ENCODE data around the gene TAP2.
"Not testable (repeated sequence)": the region's sequence is repeated elsewhere in the genome, so short reads cannot be mapped to it uniquely, and the experiment has no call there.

The TAP2 gene

DNA sequence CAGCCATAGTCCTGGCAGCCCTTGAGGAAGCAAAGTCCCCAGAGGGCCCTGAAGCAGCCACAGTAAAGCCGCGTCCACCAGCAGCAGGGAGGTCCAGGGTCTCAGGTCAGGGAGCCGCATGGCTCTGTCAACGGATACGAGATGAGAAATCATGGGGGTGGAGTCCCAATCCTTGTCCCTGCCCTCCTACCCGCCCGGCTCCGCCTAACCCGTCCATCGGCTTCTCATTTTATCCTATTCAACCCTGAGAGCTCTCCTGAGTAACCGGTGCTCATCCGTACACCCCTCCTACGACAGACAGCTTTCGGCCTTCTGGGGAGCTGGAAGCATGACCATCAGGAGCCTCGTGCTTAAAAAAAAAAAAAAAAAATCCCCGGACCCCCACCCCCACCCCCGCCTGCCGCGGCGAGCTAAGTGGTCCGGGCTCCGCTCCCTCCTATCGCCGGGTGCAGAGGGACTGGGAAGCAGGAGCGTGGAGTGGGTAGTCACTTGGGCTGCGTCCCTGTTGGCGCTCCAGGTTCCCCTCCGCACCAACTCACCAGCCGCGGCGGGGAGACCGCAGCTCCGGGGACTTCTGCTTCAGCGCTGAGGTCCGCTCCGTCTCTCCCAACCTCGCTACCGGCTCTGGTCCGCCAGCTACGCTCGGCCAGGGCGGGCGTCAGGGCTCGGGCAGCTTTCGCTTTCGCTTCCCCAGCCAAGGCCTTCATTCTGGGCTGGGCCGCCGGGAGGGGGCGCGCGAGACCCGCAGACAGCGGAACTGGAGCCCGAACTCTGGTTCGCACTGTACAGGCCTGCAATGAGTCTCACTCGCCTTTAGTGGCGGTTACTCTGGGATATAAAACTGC is at the start of gene TAP2:
Gene TAP2, minus strand, starts transcription at position 626 of the 845 bp plus-strand sequence. Its CDS starts 506 bp downstream, at position 120.
- DNase-seq = peak; percentile 98

GRCh38 chr6:32887616-32888015 is 49.1 kb upstream of the TAP2 start:
- DNase-seq = no peak

- no peak for DNase-seq
Measured at GRCh38 chr6:32886681-32887383, 48.3 kb upstream of the TAP2 start.

DNA sequence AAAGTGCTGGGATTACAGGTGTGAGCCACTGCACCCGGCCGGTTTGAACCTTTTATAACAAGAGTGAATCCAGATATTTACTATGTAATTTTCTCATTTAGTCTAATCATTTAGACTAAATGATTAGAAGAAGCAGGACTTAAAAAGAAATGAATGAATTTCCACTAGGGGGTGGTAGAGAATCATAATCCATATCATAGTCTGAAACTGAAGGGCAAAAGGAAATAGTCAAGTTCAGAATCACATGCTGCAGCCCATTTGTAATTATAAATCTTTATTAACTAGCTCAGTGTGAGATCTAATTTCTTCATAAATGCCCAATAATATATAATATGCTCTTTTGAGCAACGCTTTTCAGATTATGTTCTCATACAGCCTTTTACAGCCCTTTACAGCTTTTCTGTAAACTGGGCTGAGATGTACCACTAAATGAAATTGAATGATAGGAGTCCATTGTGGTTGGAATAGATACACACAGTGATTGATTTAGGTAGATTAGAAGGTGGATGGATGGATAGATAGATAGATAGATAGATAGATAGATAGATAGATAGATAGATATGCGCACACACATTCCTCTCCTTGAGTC is 47.3 kb upstream of the TAP2 start:
- no peak for DNase-seq

DNA sequence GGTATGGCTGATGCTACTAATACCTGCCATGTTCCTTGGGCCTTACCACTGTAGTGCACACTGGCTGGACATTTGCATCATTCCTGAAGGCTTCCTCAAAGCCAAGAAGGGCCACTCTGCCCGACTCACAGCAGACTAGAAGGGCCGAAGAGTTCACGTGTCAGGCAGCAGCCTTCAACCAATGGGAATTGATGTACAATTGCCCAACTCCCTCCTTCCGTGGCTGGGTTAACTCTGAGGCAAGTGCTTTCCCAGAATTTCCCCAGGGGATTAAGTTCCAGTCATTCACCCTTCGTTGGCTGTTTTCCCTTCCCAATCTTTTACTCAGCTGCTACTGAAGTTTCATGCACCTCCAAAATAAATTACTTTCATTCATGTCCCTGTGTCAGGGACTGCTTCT is 45.2 kb upstream of the TAP2 start:
- no peak for DNase-seq

GRCh38 chr6:32882879-32883250 is 44.3 kb upstream of the TAP2 start:
- no peak for DNase-seq

DNA sequence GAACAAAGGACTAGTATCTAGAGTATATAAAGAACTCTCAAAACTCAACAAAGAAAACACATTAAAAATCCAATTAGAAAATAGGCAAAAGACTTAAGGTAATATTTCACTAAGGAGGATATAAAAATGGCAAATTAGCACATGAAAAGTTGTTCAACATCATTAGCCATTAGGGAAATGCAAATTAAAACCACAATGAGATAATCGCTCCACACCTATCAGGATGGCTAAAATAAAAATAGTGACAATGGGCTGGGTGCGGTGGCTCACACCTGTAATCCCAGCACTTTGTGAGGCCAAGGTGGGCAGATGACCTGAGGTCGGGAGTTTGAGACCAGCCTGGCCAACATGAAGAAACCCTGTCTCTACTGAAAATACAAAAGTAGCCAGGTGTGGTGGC is 42.4 kb upstream of the TAP2 start:
- not testable (repeated sequence) for DNase-seq

DNA sequence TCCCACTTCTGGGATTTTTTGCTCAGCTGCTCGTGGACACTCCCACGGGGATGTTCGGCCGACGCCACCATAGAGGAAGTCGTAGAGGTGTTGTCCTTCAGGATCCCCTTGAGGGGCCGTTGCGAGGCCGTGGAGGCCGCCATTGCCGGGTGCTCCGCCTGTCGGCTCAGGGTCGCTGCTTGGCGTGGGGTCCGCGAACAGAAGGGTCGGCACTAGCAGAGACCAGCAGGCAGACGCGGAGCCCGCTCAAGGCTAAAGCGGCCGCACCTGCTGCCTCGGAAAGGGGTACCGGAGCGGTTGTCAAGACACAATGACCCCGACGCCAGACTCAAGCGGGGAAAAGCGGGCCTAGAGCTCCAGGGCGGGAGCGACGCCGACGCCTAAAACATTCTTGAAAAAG is 41.2 kb upstream of the TAP2 start:
- no peak for DNase-seq

- no peak for DNase-seq
Measured at GRCh38 chr6:32876603-32877002, 38.1 kb upstream of the TAP2 start.

- not testable (repeated sequence) for DNase-seq
Measured at GRCh38 chr6:32873947-32874346, 35.4 kb upstream of the TAP2 start.

DNA sequence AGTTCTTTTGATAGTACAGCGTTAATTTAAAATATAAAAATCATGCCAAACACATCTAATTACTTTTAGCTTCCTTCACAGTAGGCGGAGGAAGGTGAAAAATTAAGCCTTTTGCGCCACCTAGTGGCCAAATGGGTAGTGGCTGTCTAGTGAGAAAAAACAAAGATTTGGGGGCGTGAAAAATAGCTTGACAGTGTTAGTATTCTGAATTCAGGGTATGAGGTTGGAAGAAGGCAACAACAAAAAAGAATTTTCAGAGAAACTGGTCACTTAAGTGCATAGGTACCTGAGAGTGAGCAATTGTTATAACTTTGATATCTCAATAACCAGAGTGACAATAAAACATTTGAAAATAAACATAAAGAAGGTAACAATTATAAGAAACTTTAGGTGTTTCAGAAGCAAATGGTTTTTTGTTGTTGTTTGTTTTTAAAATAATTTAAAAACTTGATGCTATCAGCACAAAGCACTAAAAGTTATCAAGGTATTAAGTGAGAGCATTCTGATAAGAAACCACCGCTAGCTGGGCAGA is 29.8 kb upstream of the TAP2 start:
- DNase-seq = peak; percentile 86

GRCh38 chr6:32867554-32868256 is 29.2 kb upstream of the TAP2 start:
- no peak for DNase-seq

GRCh38 chr6:32867022-32867477 is 28.5 kb upstream of the TAP2 start:
- no peak for DNase-seq

DNA sequence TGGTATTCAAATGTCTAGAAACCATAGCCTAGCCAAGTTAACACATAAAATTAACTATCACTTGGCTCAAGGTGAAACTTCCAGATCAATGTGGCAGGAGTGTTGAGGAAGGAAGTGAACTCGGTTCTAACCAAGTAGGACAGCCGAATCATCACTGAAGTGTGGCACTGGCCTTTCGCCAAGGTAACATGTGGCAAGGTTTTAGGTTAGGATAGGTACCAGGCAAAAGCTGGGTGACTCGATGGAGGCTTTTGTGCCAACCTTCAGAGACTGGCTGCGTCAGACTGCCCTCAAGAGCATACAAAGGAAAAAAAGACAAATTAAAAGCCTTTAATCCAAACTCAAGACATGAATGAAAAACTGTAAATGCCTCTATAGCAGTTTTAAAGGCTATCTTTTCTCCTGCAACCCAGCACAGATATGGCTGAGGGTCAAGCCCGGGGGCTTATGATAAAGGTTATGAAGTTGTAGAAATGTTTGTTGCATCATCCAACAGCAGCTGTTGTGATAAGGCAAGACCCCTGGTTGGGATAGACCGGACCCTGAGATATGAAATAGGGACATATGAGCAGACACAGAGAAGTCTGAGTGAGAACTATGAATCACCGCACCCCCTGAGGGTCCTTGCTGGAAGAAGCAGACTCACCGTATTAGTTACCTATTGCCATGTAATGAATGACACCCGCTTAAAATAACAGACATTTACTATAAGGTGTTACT is 27.3 kb upstream of the TAP2 start:
- no peak for DNase-seq

GRCh38 chr6:32862725-32863124 is 24.2 kb upstream of the TAP2 start:
- no peak for DNase-seq

GRCh38 chr6:32860674-32861073 is 22.1 kb upstream of the TAP2 start:
- DNase-seq = no peak

DNA sequence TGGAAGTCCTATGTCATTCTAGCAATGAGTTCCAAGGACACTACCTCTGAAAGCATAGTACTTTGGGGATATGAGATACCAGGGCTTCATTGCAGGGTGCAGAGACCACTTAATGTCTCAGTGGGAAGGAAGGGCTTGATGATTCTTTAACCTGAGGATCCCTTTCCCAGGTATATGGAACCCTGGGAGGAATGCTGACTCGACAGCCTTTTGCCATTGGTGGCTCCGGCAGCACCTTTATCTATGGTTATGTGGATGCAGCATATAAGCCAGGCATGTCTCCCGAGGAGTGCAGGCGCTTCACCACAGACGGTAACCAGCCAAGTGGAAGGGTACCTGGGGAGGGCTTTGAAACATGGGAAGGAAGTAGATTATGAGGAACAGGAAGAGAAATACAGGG is 19.7 kb upstream of the TAP2 start:
- no peak for DNase-seq

DNA sequence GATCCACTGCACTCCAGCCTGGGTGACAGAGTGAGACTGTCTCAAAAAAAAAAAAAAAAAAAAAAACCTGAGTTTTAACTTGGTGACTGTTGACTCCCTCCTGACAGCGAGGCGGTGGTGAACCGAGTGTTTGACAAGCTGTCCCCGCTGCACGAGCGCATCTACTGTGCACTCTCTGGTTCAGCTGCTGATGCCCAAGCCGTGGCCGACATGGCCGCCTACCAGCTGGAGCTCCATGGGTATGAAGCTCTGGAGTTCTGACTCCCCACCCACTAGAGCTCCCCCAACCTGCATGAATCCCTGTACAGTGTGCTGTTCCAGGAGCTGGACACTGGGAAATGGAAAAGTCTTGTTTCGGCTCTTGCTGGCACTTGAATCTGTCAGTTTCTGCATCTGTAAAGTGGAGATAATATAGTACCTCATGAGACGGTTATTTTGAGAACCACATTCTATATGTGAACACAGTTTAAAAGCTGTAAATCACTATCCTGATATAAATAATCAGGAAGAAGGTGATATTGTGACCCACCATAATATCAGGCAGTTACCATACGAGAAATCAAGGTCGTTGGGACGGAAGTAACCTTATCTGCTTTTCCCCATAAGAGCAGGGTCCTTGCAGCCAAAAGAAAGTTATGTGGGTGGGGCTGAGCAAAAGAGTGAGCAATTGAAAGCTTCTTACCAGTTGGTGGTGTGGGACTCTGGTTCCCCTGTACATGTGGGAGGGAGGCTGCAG is 18.8 kb upstream of the TAP2 start:
- no peak for DNase-seq

GRCh38 chr6:32855467-32856174 is 17.1 kb upstream of the TAP2 start:
- no peak for DNase-seq

DNA sequence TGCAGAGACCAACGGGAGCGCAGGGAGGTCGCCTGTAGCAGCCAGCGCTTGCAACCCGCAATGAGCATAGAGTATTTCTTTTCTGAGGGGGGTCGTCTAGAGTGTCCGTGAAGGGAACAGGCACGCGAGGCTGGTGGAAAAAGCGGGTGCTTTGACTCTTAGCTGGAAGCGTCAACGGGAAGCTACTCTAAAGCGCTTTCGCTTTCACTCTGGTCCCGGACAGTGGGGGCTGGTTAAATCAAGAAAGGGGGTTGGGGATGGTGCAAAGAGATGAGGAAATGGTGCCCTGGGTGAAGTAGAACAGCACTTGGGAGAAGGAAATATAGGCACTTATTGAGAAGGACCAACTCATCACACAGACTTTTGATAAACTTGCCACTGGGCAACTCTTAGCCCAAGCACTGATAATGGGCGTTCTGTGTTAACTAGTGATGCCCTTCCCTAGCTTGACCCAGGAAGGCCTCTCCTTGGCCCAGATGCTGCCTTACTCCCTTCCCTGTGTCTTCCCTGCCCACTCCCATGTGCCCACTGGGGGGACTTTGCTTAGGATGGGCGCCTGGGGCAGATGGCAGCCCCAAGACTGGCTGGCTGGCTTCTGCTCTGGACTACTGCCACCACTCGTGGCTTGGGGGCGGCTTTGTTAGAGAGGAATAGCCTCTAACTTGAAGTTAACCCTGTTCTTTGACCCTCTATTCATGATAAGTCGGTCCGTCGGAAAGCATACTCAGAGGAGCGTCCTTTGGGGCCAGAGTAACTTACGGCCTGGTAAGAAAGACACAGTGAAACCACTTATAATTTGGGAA is 16.0 kb upstream of the TAP2 start:
- peak; percentile 64 for DNase-seq

Measured in activated naive CD4-positive, alpha-beta T cell treated with anti-CD3 and anti-CD28 coated beads, Interleukin-2, amount 50 U/mL, for 16 hours (primary cell).